GM23248 (cell line): ENCODE measurements around the gene LPP. TPM values are rescaled to one million over a fixed set of nuclear protein-coding genes. Genes with fewer than 3 reads are reported as not detected.

Experiments used
- DNase-seq: peaks from one replicate; pipeline ENCODE4 v3.0.0-alpha.2; 2015
- H2AFZ ChIP-seq: fragments of 200-600 bp; sonication (generic); 2 replicates; pipeline ENCODE4 v1.6.1; 2016; ENCODE audit warnings: antibody characterized with exemption
- H3F3A ChIP-seq: fragments of 200-600 bp; sonication (generic); 2 replicates; pipeline ENCODE4 v1.6.1; 2016; ENCODE audit warnings: mild to moderate bottlenecking, antibody characterized with exemption, mixed run types; ENCODE audit not compliant: insufficient read depth
- H3K27ac ChIP-seq: fragments of 200-600 bp; sonication (generic); 2 replicates; pipeline ENCODE4 v1.5.1; 2016; ENCODE audit warnings: mild to moderate bottlenecking
- H3K27me3 ChIP-seq: fragments of 200-600 bp; sonication (generic); replicated peaks from 2 replicates; pipeline ENCODE4 v1.6.1; 2016; ENCODE audit warnings: mild to moderate bottlenecking; ENCODE audit not compliant: insufficient read depth
- H3K36me3 ChIP-seq: fragments of 200-600 bp; sonication (generic); 2 replicates; pipeline ENCODE4 v1.6.1; 2016; ENCODE audit warnings: low read depth, mild to moderate bottlenecking
- H3K4me1 ChIP-seq: fragments of 200-600 bp; sonication (generic); 2 replicates; pipeline ENCODE4 v1.6.1; 2016; ENCODE audit warnings: mild to moderate bottlenecking; ENCODE audit not compliant: insufficient read depth
- H3K4me2 ChIP-seq: fragments of 200-600 bp; sonication (generic); one replicate; pipeline ENCODE4 v1.6.1; 2016; ENCODE audit warnings: mild to moderate bottlenecking; ENCODE audit not compliant: unreplicated experiment
- H3K4me3 ChIP-seq: fragments of 200-600 bp; sonication (generic); 2 replicates; pipeline ENCODE4 v1.5.1; 2016; ENCODE audit warnings: mild to moderate bottlenecking
- H3K79me2 ChIP-seq: fragments of 200-600 bp; sonication (generic); 2 replicates; pipeline ENCODE4 v1.6.1; 2016; ENCODE audit warnings: mild to moderate bottlenecking; ENCODE audit not compliant: insufficient read depth
- H3K9ac ChIP-seq: fragments of 200-600 bp; sonication (generic); 2 replicates; pipeline ENCODE4 v1.6.1; 2016; ENCODE audit warnings: mild to moderate bottlenecking
- H3K9me2 ChIP-seq: fragments of 200-600 bp; sonication (generic); 2 replicates; pipeline ENCODE4 v1.6.1; 2016; ENCODE audit warnings: mixed run types, mild to moderate bottlenecking, moderate library complexity; ENCODE audit not compliant: insufficient read depth
- H3K9me3 ChIP-seq: fragments of 200-600 bp; sonication (generic); one replicate; pipeline ENCODE4 v1.6.1; 2017; ENCODE audit warnings: low read depth
- H4K20me1 ChIP-seq: fragments of 200-600 bp; sonication (generic); 2 replicates; pipeline ENCODE4 v1.6.0; 2016; ENCODE audit not compliant: insufficient read depth
- EZH2 ChIP-seq: fragments of 200-600 bp; sonication (generic); IDR thresholded peaks from 2 replicates; pipeline ENCODE4 v1.6.1; 2018; ENCODE audit warnings: antibody characterized with exemption, mild to moderate bottlenecking; ENCODE audit not compliant: insufficient read depth, poor library complexity, severe bottlenecking
- EZH2phosphoT487 ChIP-seq: fragments of 200-600 bp; sonication (generic); IDR thresholded peaks from 2 replicates; pipeline ENCODE4 v1.6.1; 2018; ENCODE audit warnings: antibody characterized with exemption, moderate library complexity, mild to moderate bottlenecking, low read depth; ENCODE audit not compliant: insufficient read depth
- WGBS, 2 experiments: methylation state at CpG; one replicate each; pipeline ENCODE4 v1.1.6; 2015 to 2017; ENCODE audit warnings: low lambda C conversion rate in 2 of 2, low coverage in 1 of 2; ENCODE audit errors: missing lambda C conversion rate in 2 of 2; 5-methylcytosine and 5-hydroxymethylcytosine counted together
- in situ Hi-C: fragments of 300-500 bp; cut with MboI; formaldehyde crosslinking; loops from 2 replicates; pipeline ENCODE4 v1.15.0; 2020
- polyA plus RNA-seq: library from polyadenylated mRNA; unstranded; fragments of >200 nt; fragmentation: Nextera tagmentation; extraction: Ambion mirVana; gene quantifications from 2 replicates; pipeline ENCODE4 v1.2.1, GENCODE V29; 2016
- total RNA-seq: library from RNA; depleted of rRNA; stranded (reverse); fragments of >200 nt; shearing (Covaris generic); gene quantifications from 2 replicates; pipeline ENCODE4 v1.2.3, GENCODE V29; 2014

LPP gene
- total and polyA plus RNA-seq, 2 experiments from 2014 or later = 42.8 to 61.7 TPM

DNA sequence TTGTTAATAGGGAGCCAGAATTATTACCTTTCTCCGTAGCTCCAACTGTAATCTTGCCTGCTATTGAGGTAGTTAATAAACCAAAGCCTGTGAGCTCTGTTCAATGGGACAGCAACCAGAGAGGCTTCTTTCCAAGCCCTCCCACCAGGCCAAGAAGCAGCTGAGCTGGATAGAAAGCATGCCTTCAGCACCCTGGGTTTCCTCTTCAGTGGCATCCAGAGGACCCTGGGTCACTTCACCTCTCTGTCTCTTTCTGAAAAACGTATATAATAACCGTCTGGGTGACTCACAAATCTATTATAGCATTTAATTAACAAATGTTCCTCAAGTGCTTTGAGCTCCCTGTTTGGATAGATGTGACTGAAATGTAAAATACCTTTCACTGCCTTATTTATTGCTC is 420.0 kb downstream of the LPP start:
- no peak overlapping the region for H3K9ac ChIP-seq
- no peak overlapping the region for H3K4me2 ChIP-seq
- DNase-seq = no peak
- no peaks in the 10 kb centered on the region for H4K20me1 ChIP-seq
- H3K4me3 ChIP-seq = no peak overlapping the region
- WGBS, 2 experiments = 91 to 98% methylated on average over 3 of the region's 3 CpGs
- peaks cover 26% of the 10 kb centered on the region for H3K4me1 ChIP-seq
- H3K27me3 ChIP-seq = no peaks in the 10 kb centered on the region
- no peak overlapping the region for H3K27ac ChIP-seq
- H2AFZ ChIP-seq = no peak overlapping the region
- in situ Hi-C loops = no loop called here
- no peaks in the 10 kb centered on the region for H3K9me3 ChIP-seq
- no peaks in the 10 kb centered on the region for H3K36me3 ChIP-seq
- H3K79me2 ChIP-seq = peaks cover 15% of the 10 kb centered on the region; the same call in 1 of the 2 replicates
- TF ChIP-seq EZH2 (no peak), EZH2phosphoT487 (no peak)
- H3F3A ChIP-seq = peaks cover 14% of the 10 kb centered on the region; the same call in 1 of the 2 replicates
- no peaks in the 10 kb centered on the region for H3K9me2 ChIP-seq

DNA sequence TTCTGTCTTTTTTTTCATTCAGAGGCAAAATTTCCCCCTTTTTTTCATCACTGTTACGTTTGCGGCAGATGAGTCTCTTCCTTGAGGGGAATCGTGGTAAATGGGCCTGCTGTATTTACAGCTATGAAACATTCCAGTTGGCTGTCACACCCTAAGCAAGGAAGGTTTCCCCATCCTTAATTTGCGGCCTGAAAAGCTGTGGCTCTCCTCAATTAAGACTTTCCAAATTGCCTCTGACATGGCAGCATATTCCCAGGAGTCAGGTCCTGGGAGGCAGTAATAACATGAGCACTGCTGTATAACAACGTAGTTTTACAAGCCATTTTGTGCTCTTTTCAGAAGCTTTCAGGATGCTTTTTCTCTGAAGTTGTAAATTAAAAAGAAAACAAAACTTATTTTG is 420.9 kb downstream of the LPP start:
- no peak overlapping the region for H3K9ac ChIP-seq
- peaks cover 24% of the 10 kb centered on the region for H3K4me1 ChIP-seq
- in situ Hi-C loops = no loop called here
- H3K4me2 ChIP-seq = no peak overlapping the region
- H3K36me3 ChIP-seq = no peaks in the 10 kb centered on the region
- no peaks in the 10 kb centered on the region for H3K27me3 ChIP-seq
- peaks cover 10% of the 10 kb centered on the region; the same call in 1 of the 2 replicates for H3K79me2 ChIP-seq
- no peaks in the 10 kb centered on the region for H3K9me3 ChIP-seq
- H3K27ac ChIP-seq = no peak overlapping the region
- H2AFZ ChIP-seq = no peak overlapping the region
- H3K4me3 ChIP-seq = no peak overlapping the region
- H3K9me2 ChIP-seq = no peaks in the 10 kb centered on the region
- H3F3A ChIP-seq = peaks cover 18% of the 10 kb centered on the region; the same call in 1 of the 2 replicates
- TF ChIP-seq EZH2 = no peak
- no peak for TF ChIP-seq EZH2phosphoT487
- WGBS, 2 experiments = 87 to 91% methylated on average over 5 of the region's 5 CpGs
- H4K20me1 ChIP-seq = no peaks in the 10 kb centered on the region
- no peak for DNase-seq

DNA sequence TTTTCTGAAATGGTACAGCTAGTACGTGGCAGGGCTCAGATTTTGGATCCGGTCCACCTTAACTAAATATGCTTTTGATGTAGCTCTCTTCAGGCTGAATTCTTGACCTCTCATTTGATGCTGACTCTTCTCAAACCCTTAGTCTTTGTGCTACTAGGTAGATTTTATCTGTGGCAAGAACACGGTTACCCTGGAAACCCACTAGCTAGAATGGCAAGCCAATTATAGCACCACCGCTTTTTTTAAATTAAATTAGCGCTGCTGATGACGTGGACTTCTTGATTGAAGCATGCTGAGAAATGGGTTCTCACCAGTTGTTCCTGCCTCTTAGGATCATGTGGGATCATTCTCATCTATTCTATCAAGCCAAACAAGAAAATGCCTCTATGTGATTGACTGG is 421.5 kb downstream of the LPP start:
- H4K20me1 ChIP-seq = no peaks in the 10 kb centered on the region
- 0 out of 2 replicates have a peak, but pooled peaks cover 5% of the 10 kb centered on the region for H3K79me2 ChIP-seq
- in situ Hi-C loops = no loop called here
- 93 to 95% methylated on average over 6 of the region's 6 CpGs for whole genome bisulfite sequencing, 2 experiments
- DNase-seq = no peak
- no peak overlapping the region for H3K9ac ChIP-seq
- H3K9me3 ChIP-seq = no peaks in the 10 kb centered on the region
- H3K27me3 ChIP-seq = no peaks in the 10 kb centered on the region
- no peak overlapping the region for H2AFZ ChIP-seq
- peaks cover 19% of the 10 kb centered on the region for H3K4me1 ChIP-seq
- H3K4me3 ChIP-seq = no peak overlapping the region
- TF ChIP-seq EZH2phosphoT487 (no peak), EZH2 (no peak)
- H3K27ac ChIP-seq = no peak overlapping the region
- H3F3A ChIP-seq = peaks cover 18% of the 10 kb centered on the region; the same call in 1 of the 2 replicates
- H3K9me2 ChIP-seq = no peaks in the 10 kb centered on the region
- no peaks in the 10 kb centered on the region for H3K36me3 ChIP-seq
- no peak overlapping the region for H3K4me2 ChIP-seq

DNA sequence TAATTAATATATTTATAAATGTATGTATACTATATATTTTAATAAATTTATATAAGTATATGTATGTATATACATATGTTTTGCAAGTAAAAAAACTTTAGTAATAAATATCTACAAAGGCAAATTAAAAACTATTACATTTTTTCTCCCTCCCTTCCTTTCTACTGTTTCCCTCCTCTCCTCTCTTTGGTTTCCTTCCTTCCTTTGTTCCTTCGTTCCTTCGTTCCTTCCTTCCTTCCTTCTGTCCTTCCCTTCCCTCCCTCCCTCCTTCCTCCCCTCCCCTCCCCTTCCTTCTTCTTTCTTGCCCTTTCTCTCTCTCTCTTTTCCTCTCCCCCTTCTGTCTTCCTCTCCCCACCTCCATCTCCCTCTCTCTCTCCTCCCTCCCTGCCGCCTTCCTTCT is 423.6 kb downstream of the LPP start:
- H2AFZ ChIP-seq = no peak overlapping the region
- no peak overlapping the region for H3K27ac ChIP-seq
- H3K4me2 ChIP-seq = no peak overlapping the region
- H3K9me3 ChIP-seq = no peaks in the 10 kb centered on the region
- peaks cover 19% of the 10 kb centered on the region for H3K4me1 ChIP-seq
- no peak for TF ChIP-seq EZH2phosphoT487
- no peak for TF ChIP-seq EZH2
- 94 to 100% methylated on average over 1 to 3 of the region's 3 CpGs for WGBS, 2 experiments
- no peak for DNase-seq
- H3K79me2 ChIP-seq = 0 out of 2 replicates have a peak, but pooled peaks cover 5% of the 10 kb centered on the region
- no peaks in the 10 kb centered on the region for H3K9me2 ChIP-seq
- in situ Hi-C loops = no loop called here
- H3F3A ChIP-seq = peaks cover 18% of the 10 kb centered on the region; the same call in 1 of the 2 replicates
- H3K9ac ChIP-seq = no peak overlapping the region
- no peaks in the 10 kb centered on the region for H3K36me3 ChIP-seq
- H3K4me3 ChIP-seq = no peak overlapping the region
- no peaks in the 10 kb centered on the region for H4K20me1 ChIP-seq
- no peaks in the 10 kb centered on the region for H3K27me3 ChIP-seq
